Thymus (tissue), 11 donors: ENCODE measurements around the gene LAMC1. TPM values are rescaled to one million over a fixed set of nuclear protein-coding genes. Genes with fewer than 3 reads are reported as not detected.
A peak's percentile ranks its signal among the peaks of the same experiment; 100 is the strongest.

Experiments used
- DNase-seq, 9 donors: peaks; one replicate each; pipeline ENCODE4 v3.0.0-alpha.2; 2013; ENCODE audit warnings: low spot score in 9 of 9, low read depth in 6 of 9, missing footprints in 1 of 9
- H3K27ac ChIP-seq, 2 donors: one replicate each; pipeline ENCODE4 v1.5.1; 2013; ENCODE audit warnings: control low read depth in 1 of 2, low read depth in 1 of 2, low read length in 1 of 2, mild to moderate bottlenecking in 1 of 2, moderate library complexity in 1 of 2
- H3K27me3 ChIP-seq, 2 donors: one replicate each; pipeline ENCODE4 v1.5.1; 2013; ENCODE audit warnings: low read length in 1 of 2; ENCODE audit not compliant: control insufficient read depth in 2 of 2, insufficient read depth in 1 of 2
- H3K36me3 ChIP-seq, 2 donors: one replicate each; pipeline ENCODE4 v1.5.1; 2013; ENCODE audit warnings: low read length in 1 of 2, mild to moderate bottlenecking in 1 of 2, moderate library complexity in 1 of 2; ENCODE audit not compliant: control insufficient read depth in 2 of 2, insufficient read depth in 2 of 2
- H3K4me1 ChIP-seq, 2 donors: one replicate each; pipeline ENCODE4 v1.5.1; 2013; ENCODE audit warnings: low read length in 2 of 2; ENCODE audit not compliant: control insufficient read depth in 2 of 2, insufficient read depth in 2 of 2
- H3K4me3 ChIP-seq, 2 donors: one replicate each; pipeline ENCODE4 v1.5.1; 2013; ENCODE audit warnings: low read length in 2 of 2, control low read depth in 1 of 2, mild to moderate bottlenecking in 1 of 2
- H3K9me3 ChIP-seq, 2 donors: one replicate each; pipeline ENCODE4 v1.5.1; 2013; ENCODE audit warnings: low read length in 1 of 2, mild to moderate bottlenecking in 1 of 2; ENCODE audit not compliant: control insufficient read depth in 2 of 2, insufficient read depth in 1 of 2
- WGBS: extraction: QIAGEN DNeasy Blood & Tissue Kit; methylation state at CpG from one replicate; pipeline ENCODE4 v1.1.7; 2013; 5-methylcytosine and 5-hydroxymethylcytosine counted together
- polyA plus RNA-seq: library from polyadenylated mRNA; stranded (reverse); fragments of 200-250 nt; gene quantifications from one replicate; pipeline ENCODE4 v1.2.3, GENCODE V29; 2013
- total RNA-seq: library from RNA; stranded (reverse); fragments of 120-200 nt; gene quantifications from one replicate; pipeline ENCODE4 v1.2.4, GENCODE V29; 2013
- donor health status: healthy.

The LAMC1 gene
- total and polyA plus RNA-seq, 2 donors = 12.6 to 20.5 TPM

- Histone ChIP-seq H3K9me3 (no peaks in the 10 kb centered on the region), H3K4me1 (peaks cover 6 to 8% of the 10 kb centered on the region in 2 donors), H3K27ac (peak overlapping the region in 1 of 2 donors; percentile 57), H3K36me3 (no peaks in the 10 kb centered on the region), H3K4me3 (peak overlapping the region; percentile 39 to 57), H3K27me3 (peaks cover 61 to 90% of the 10 kb centered on the region in 2 donors)
- WGBS = 10% methylated on average over 14 of the region's 14 CpGs
- peak in 1 of 9 donors; percentile 33 for DNase-seq
These were observed 1.2 kb downstream of the LAMC1 start for GRCh38 chr1:183024317-183025009.

GRCh38 chr1:183025010-183025337 lies 1.8 kb downstream of the LAMC1 start:
- 49% methylated on average over 3 of the region's 3 CpGs for WGBS
- no peak for DNase-seq
- Histone ChIP-seq H3K27me3 (peaks cover 64 to 95% of the 10 kb centered on the region in 2 donors), H3K36me3 (no peaks in the 10 kb centered on the region), H3K9me3 (no peaks in the 10 kb centered on the region), H3K27ac (no peak overlapping the region), H3K4me3 (peak overlapping the region in 1 of 2 donors; percentile 39), H3K4me1 (peaks cover 6 to 8% of the 10 kb centered on the region in 2 donors)

DNA sequence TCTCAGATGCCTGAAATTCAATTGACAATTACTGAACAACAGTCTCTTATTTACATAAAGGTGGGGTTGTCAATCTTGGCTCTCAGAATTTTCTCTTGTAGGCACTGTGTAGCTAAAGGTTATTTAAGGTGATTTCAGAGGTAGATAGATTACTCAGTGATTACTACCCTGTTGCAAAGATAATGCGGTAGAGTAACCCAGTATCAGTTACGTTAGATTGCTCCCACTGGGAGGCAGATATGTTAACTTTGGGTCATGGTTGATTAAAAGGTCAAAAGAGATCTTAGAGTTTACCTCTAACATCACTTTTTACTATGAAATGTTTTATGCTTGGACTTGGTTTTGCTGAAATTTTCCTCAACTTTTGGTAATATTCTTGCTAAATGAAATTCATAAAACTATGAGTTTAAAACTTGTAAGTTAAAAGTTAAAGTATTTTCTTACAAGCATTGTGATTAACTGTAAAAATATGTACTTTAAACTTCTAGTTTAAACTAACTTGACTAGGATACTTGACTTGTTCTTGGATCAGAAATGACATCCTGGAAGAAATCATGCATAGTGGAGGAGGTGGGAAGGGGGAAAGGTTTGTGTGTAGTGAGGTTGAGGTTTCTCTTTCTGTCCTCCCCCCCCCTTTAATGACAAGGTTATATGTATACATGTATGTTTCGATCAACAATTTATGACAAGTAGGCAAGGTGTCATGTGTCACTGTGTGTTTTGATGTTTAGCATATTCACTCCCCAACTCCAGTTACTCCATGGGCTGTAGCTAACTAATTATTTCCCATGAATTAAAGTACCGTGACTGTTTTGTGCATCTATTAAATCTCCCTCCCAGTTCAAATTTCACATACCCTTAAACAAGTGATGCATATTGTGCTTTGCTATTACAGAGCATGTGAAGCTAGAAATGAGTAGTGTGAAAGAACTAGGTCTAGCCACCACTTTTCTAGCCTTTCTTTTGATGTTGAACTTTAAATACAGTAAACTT lies 2.9 kb downstream of the LAMC1 start:
- H3K27ac ChIP-seq = no peak overlapping the region
- no peaks in the 10 kb centered on the region for H3K9me3 ChIP-seq
- no peak for DNase-seq
- H3K36me3 ChIP-seq = no peaks in the 10 kb centered on the region
- peaks cover 62 to 95% of the 10 kb centered on the region in 2 donors for H3K27me3 ChIP-seq
- peaks cover 6 to 8% of the 10 kb centered on the region in 2 donors for H3K4me1 ChIP-seq
- 94% methylated on average over 4 of the region's 4 CpGs for WGBS
- no peak overlapping the region for H3K4me3 ChIP-seq

GRCh38 chr1:183027031-183027430 lies 3.8 kb downstream of the LAMC1 start:
- Histone ChIP-seq H3K9me3 (no peaks in the 10 kb centered on the region), H3K27ac (no peak overlapping the region), H3K27me3 (peaks cover 53 to 95% of the 10 kb centered on the region in 2 donors), H3K4me3 (no peak overlapping the region), H3K36me3 (no peaks in the 10 kb centered on the region), H3K4me1 (peaks cover 6 to 8% of the 10 kb centered on the region in 2 donors)
- 58% methylated on average over 3 of the region's 3 CpGs for WGBS
- no peak for DNase-seq

DNA sequence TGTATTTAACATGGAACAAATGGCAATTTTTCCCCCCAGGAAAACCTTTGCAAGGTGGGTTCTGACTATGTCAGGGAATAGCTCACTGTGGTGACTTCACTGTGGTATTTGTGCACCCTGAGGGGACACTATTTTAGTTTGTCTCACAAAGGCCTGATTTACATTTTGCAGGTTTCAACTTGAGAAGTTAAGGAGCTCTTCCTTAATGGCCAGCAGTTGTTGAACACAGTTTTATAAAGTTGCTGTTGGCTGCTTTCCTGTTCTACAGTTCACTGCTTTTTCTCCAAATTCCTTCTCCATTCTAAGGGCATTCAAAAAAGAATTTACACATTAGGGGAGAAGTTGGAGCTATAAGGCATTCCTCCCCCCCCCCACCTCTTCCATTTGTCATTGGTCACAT lies 4.6 kb downstream of the LAMC1 start:
- Histone ChIP-seq H3K4me1 (peaks cover 6 to 8% of the 10 kb centered on the region in 2 donors), H3K27me3 (peaks cover 49 to 94% of the 10 kb centered on the region in 2 donors), H3K4me3 (no peak overlapping the region), H3K9me3 (no peaks in the 10 kb centered on the region), H3K36me3 (no peaks in the 10 kb centered on the region), H3K27ac (no peak overlapping the region)
- DNase-seq = no peak

- Histone ChIP-seq H3K27me3 (peaks cover 36 to 86% of the 10 kb centered on the region in 2 donors), H3K4me3 (no peak overlapping the region), H3K4me1 (peaks cover 3 to 4% of the 10 kb centered on the region in 2 donors), H3K36me3 (no peaks in the 10 kb centered on the region), H3K9me3 (no peaks in the 10 kb centered on the region), H3K27ac (no peak overlapping the region)
- no peak for DNase-seq
- 94% methylated on average over 3 of the region's 3 CpGs for WGBS
These were observed 6.4 kb downstream of the LAMC1 start for GRCh38 chr1:183029591-183030000.

DNA sequence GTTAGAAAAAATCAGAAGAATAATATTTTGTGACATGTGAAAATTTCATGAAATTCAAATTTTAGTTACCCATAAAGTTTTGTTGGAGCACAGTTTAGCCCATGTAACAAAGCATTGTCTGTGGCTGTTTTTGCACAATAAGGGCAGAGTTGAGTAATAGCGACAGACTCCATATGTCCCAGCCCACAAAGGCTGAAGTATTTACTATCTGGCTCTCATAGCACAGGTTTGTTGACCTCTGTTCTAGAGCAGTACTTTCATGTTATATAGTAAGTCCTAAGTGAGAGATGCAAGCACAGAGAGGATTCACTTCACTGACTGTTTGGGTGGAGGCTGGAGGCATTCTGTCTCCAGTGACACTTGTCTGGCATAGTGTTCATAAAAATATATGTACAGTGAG lies 6.8 kb downstream of the LAMC1 start:
- DNase-seq = no peak
- Histone ChIP-seq H3K36me3 (no peaks in the 10 kb centered on the region), H3K27me3 (peaks cover 39 to 86% of the 10 kb centered on the region in 2 donors), H3K27ac (no peak overlapping the region), H3K9me3 (no peaks in the 10 kb centered on the region), H3K4me1 (peaks cover 3 to 4% of the 10 kb centered on the region in 2 donors), H3K4me3 (no peak overlapping the region)
- 92% methylated on average over 1 of the region's 1 CpG for WGBS

DNA sequence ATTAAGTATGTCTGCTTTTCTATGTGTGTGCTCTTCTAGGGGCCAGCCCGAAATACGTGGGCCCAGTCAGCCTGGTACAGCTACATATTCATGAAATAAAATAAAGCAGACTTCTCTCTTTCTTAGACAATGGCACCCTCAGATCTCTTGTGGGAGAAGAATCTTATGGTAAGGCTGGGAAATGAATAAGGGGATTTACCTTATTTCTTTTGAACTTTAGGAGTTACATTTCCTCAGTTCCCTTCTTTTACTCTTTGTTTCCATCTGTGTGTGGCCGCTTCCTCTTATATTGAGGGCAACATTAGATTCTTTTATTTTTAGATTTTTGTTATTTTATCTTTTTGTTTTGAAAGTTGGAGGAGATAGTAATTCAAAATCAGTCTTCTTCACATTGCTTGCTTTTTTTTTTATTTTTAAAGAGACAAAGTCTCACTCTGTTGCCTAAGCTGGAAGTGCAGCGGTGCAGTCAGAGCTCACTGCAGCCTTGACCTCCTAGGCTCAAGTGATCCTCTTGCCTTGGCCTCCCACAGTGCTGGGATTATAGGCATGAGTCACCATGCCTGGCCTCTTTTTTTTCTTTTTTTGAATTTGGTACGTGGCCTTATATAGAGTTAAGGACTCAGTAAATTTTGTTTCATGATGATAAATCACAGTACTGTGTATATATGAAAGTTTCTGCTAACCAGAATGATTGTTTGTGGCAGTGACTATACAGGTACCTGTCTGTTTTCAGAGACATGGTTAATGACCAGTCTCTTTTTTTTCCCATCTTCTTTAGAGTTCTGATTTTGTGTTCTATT lies 9.1 kb downstream of the LAMC1 start:
- WGBS = 74% methylated on average over 5 of the region's 5 CpGs
- Histone ChIP-seq H3K9me3 (no peaks in the 10 kb centered on the region), H3K36me3 (no peaks in the 10 kb centered on the region), H3K4me3 (no peak overlapping the region), H3K27me3 (peaks cover 45 to 82% of the 10 kb centered on the region in 2 donors), H3K27ac (no peak overlapping the region), H3K4me1 (peaks cover 3 to 4% of the 10 kb centered on the region in 2 donors)
- DNase-seq = no peak
